PFSK-1 (cell line): ENCODE results near the gene NKAIN2.

Experiments
- FOXP2 ChIP-seq: optimal IDR thresholded peaks from 2 replicates; pipeline ENCODE3; 2011; ENCODE audit warnings: borderline replicate concordance, control low read depth, inconsistent platforms; ENCODE audit not compliant: insufficient read depth; ENCODE audit errors: extremely low read length, extremely low read depth
- POLR2AphosphoS5 ChIP-seq: IDR thresholded peaks from 2 replicates; pipeline ENCODE4 v1.6.1; 2012; ENCODE audit warnings: low read depth, mild to moderate bottlenecking, control low read depth, low read length, moderate library complexity
- SIN3A ChIP-seq: IDR thresholded peaks from 2 replicates; pipeline ENCODE4 v1.6.1; 2012; ENCODE audit warnings: mild to moderate bottlenecking, low read length, moderate library complexity, borderline replicate concordance; ENCODE audit not compliant: insufficient read depth
- TAF1 ChIP-seq: IDR thresholded peaks from 2 replicates; pipeline ENCODE4 v1.6.1; 2012; ENCODE audit warnings: low read length, control low read depth, borderline replicate concordance; ENCODE audit not compliant: insufficient read depth
- TF ChIP-seq, protein P1 (sequence below), 2 experiments: IDR thresholded peaks; 2 replicates each; pipeline versions ENCODE4 v1.6.1 to v1.8.0; 2011 to 2012; ENCODE audit warnings: low read depth in 2 of 2, low read length in 2 of 2, control low read depth in 1 of 2, inconsistent platforms in 1 of 2, mild to moderate bottlenecking in 1 of 2, moderate library complexity in 1 of 2; ENCODE audit not compliant: insufficient read depth in 1 of 2

Gene NKAIN2

DNA sequence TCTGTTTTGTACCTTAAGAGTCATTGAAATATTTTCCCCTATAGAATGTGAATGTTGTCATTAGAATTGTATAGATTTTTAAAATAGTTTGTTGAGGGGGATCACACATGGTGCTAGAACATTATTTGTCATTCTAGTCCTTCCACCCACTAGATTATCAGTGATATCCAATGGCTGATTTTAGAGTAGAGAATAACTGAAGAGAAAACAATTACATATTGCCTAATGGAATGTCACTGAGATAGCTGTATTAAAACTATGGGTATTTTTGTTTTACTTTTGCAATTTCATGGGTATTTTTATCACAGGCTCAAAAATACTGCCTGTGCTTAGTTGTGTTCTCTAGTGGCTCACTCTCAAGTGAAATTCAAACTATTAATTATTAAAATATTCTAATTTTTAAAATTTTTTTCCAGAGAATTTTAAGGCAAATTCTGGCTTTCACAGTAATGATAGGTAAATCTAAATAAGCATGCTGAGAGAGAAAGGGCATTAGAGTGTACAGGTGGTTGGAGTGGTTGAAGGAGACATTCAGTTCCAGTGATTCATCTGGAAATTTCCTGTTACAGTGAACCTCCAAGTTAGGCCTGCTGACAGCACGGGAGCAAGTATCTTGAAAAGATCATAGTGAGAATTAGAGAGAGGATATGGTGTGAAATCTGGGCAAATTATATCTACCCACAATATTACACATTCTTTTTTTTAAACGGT lies 399.6 kb downstream of the NKAIN2 start:
- TF ChIP-seq TAF1 (no peak), FOXP2 (no peak), SIN3A (no peak), POLR2AphosphoS5 (no peak)
- TF ChIP-seq, protein P1, sequence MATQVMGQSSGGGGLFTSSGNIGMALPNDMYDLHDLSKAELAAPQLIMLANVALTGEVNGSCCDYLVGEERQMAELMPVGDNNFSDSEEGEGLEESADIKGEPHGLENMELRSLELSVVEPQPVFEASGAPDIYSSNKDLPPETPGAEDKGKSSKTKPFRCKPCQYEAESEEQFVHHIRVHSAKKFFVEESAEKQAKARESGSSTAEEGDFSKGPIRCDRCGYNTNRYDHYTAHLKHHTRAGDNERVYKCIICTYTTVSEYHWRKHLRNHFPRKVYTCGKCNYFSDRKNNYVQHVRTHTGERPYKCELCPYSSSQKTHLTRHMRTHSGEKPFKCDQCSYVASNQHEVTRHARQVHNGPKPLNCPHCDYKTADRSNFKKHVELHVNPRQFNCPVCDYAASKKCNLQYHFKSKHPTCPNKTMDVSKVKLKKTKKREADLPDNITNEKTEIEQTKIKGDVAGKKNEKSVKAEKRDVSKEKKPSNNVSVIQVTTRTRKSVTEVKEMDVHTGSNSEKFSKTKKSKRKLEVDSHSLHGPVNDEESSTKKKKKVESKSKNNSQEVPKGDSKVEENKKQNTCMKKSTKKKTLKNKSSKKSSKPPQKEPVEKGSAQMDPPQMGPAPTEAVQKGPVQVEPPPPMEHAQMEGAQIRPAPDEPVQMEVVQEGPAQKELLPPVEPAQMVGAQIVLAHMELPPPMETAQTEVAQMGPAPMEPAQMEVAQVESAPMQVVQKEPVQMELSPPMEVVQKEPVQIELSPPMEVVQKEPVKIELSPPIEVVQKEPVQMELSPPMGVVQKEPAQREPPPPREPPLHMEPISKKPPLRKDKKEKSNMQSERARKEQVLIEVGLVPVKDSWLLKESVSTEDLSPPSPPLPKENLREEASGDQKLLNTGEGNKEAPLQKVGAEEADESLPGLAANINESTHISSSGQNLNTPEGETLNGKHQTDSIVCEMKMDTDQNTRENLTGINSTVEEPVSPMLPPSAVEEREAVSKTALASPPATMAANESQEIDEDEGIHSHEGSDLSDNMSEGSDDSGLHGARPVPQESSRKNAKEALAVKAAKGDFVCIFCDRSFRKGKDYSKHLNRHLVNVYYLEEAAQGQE (IDR thresholded peaks at IDR 0.05; ENCODE audit: insufficient read depth in 1 of 2, low read depth in 2 of 2, low read length in 2 of 2), result no peak

DNA sequence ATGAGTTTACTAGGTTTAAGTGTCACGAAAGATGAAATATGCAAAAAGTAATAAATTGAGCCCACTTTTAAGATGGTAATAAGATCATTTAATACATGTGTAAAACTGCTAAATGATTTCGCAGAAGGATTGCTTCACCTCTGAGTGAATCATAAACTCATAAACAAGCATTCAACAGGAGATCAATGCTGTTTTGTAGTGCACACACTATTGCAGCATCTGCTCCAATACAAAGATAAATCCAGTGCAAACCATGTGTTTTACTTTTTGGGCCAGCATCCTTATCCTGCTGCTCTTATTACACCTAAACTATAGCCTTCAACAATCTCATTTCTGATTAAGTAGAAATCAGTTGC lies 400.1 kb downstream of the NKAIN2 start:
- no peak for TF ChIP-seq SIN3A

DNA sequence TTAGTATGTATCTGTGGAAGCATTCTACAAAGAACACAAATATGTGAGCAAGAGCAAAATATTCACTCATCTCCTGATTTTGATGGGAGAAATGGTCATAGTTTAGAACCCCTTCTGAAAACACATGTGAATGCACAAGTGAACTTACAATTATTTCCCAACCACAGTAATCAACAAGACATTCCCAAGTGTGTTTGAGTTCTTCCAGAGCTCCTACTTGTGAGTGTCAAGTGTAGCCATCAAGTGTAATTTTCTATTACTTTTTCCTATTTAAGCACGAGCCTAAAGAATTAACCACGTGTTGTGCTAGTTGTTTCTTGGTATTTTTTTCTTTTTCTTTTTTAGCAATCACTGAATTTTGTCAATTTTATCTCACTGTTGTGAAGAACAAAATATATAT lies 402.3 kb downstream of the NKAIN2 start:
- TF ChIP-seq, protein P1 (IDR thresholded peaks at IDR 0.05; ENCODE audit: insufficient read depth in 1 of 2, low read depth in 2 of 2, low read length in 2 of 2), result no peak
- TF ChIP-seq TAF1 (no peak), POLR2AphosphoS5 (no peak), FOXP2 (no peak)

DNA sequence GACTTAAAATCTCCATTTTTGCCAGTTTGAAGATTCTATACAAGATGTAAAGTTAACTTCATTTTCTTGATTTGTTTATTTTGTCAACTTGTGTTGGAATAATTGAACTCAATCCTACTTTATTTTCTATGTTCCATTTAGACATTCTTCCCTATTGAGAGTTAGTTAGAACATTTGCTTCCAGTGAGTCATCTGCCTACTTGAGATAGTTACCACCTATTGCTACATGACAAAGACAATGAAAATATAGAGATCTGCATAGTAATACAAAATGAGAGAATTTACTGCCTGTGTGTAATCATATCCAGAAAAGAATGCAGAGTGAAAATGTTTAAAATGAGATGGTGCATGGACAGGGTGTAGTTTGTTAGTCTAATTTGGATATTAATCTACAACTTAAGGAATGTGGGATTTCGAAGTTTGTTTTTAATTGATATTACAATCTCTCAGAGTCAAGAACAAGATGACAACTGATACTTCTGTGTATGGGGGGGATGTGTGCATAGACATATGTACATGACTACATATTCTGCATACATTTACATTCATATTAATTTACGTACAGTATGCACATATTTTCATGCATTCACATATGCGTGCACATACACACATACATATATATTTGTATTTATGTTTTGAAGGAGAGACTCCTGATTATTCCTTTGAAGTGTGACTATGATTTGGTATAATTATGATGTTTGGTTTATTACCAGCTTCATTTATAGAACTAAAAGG lies 420.1 kb downstream of the NKAIN2 start:
- TF ChIP-seq SIN3A (no peak), FOXP2 (no peak), POLR2AphosphoS5 (no peak), TAF1 (no peak)
- TF ChIP-seq, protein P1 (IDR thresholded peaks at IDR 0.05; ENCODE audit: insufficient read depth in 1 of 2, low read depth in 2 of 2, low read length in 2 of 2), result no peak

DNA sequence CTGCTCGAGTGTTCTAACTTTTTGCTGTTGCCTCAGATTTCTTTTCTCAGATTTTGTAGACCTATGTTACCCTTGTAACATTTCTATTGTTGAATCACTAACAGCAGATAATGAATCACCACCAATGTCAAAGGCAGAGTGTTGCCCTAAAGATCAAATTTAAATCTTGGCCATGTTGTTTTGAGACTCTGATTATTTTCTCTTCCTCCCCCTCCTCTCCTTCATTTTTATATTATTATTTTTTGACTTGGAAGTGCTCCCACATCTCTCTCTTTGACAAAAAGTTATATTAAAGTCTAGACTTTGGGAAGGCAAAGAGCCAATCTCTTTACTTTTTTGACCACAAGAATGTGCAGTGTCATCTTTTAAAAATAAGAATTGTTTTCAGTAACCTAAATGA lies 422.7 kb downstream of the NKAIN2 start:
- no peak for TF ChIP-seq SIN3A
- TF ChIP-seq, protein P1 (IDR thresholded peaks at IDR 0.05; ENCODE audit: insufficient read depth in 1 of 2, low read depth in 2 of 2, low read length in 2 of 2), result no peak
- TF ChIP-seq FOXP2, result no peak
- TF ChIP-seq TAF1, result no peak
- no peak for TF ChIP-seq POLR2AphosphoS5
